IMR-90 (cell line): ENCODE results near the gene EHMT1. TPM values are rescaled to one million over a fixed set of nuclear protein-coding genes. Genes with fewer than 3 reads are reported as not detected.

ENCODE experiments used
- ATAC-seq: fragments of 200-7000 bp; cut with Tn5 transposase; 2 replicates; pipeline ENCODE4 v1.9.1; 2020; ENCODE audit warnings: low read depth, mild to moderate bottlenecking, moderate library complexity
- BruUV-seq: library from RNA; stranded (reverse); fragments of 400-500 nt; replicated peaks from 2 replicates; lab custom pipeline; 2021; lab: Mats Ljungman, UMichigan
- CTCF ChIA-PET: fragments of 300-600 bp; formaldehyde crosslinking; extraction: SDS; loops from one replicate; lab custom pipeline; 2021; ENCODE audit warnings: antibody characterized with exemption; lab: Yijun Ruan, JAX
- POLR2A ChIA-PET: fragments of 300-600 bp; sonication (Branson Sonifier 250); formaldehyde crosslinking; loops from one replicate; lab custom pipeline; 2022; ENCODE audit warnings: antibody characterized with exemption; ENCODE audit not compliant: unreplicated experiment; lab: Charles Lee
- DNase-seq: peaks from one replicate; pipeline ENCODE4 v3.0.0; 2013
- H2AFZ ChIP-seq: replicated peaks from 2 replicates; pipeline ENCODE3; 2013; ENCODE audit warnings: low read length, mild to moderate bottlenecking; ENCODE audit not compliant: poor library complexity
- H2AK5ac ChIP-seq: 2 replicates; pipeline ENCODE4 v1.6.1; 2013; ENCODE audit warnings: low read depth, low read length, inconsistent platforms
- H2AK9ac ChIP-seq: replicated peaks from 2 replicates; pipeline ENCODE3; 2013; ENCODE audit warnings: mild to moderate bottlenecking, low read depth, low read length, moderate library complexity; ENCODE audit not compliant: poor library complexity
- H2BK120ac ChIP-seq: 2 replicates; pipeline ENCODE4 v1.6.1; 2013; ENCODE audit warnings: low read depth, low read length, inconsistent platforms
- H2BK15ac ChIP-seq: 3 replicates; pipeline ENCODE4 v1.6.1; 2013; ENCODE audit warnings: low read depth, low read length, inconsistent platforms
- H2BK20ac ChIP-seq: 2 replicates; pipeline ENCODE4 v1.6.1; 2013; ENCODE audit warnings: low read depth, mild to moderate bottlenecking, inconsistent platforms, low read length, moderate library complexity
- H2BK5ac ChIP-seq: 2 replicates; pipeline ENCODE4 v1.6.1; 2013; ENCODE audit warnings: mild to moderate bottlenecking, low read depth, low read length, inconsistent platforms; ENCODE audit not compliant: poor library complexity, severe bottlenecking
- H3K14ac ChIP-seq: replicated peaks from 2 replicates; pipeline ENCODE4 v1.6.1; 2013; ENCODE audit warnings: low read depth, low read length, inconsistent platforms
- H3K18ac ChIP-seq: 2 replicates; pipeline ENCODE4 v1.6.1; 2013; ENCODE audit warnings: low read depth, low read length, control low read depth
- H3K23ac ChIP-seq: 2 replicates; pipeline ENCODE4 v1.6.1; 2013; ENCODE audit warnings: low read depth, low read length, inconsistent platforms
- H3K27ac ChIP-seq: 2 replicates; pipeline ENCODE4 v1.5.1; 2013; ENCODE audit warnings: mild to moderate bottlenecking, control low read depth, low read length; ENCODE audit not compliant: insufficient read depth
- H3K27me3 ChIP-seq: 2 replicates; pipeline ENCODE4 v1.6.1; 2013; ENCODE audit warnings: low read length; ENCODE audit not compliant: control insufficient read depth, insufficient read depth
- H3K36me3 ChIP-seq: 2 replicates; pipeline ENCODE4 v1.6.1; 2013; ENCODE audit warnings: low read length, mixed read lengths; ENCODE audit not compliant: control insufficient read depth, insufficient read depth
- H3K4ac ChIP-seq: 2 replicates; pipeline ENCODE4 v1.6.1; 2013; ENCODE audit warnings: low read depth, low read length, inconsistent platforms
- H3K4me1 ChIP-seq: 2 replicates; pipeline ENCODE4 v1.6.1; 2013; ENCODE audit warnings: low read length, mixed read lengths; ENCODE audit not compliant: control insufficient read depth, insufficient read depth
- H3K4me2 ChIP-seq: 2 replicates; pipeline ENCODE4 v1.6.1; 2013; ENCODE audit warnings: low read depth, mild to moderate bottlenecking, control low read depth, low read length, moderate library complexity
- H3K4me3 ChIP-seq: 2 replicates; pipeline ENCODE4 v1.5.1; 2013; ENCODE audit warnings: low read depth, mild to moderate bottlenecking, control low read depth, low read length, moderate library complexity; ENCODE audit not compliant: insufficient read depth
- H3K56ac ChIP-seq: 2 replicates; pipeline ENCODE4 v1.6.1; 2013; ENCODE audit warnings: low read length, inconsistent platforms; ENCODE audit not compliant: insufficient read depth; ENCODE audit errors: extremely low read depth
- H3K79me1 ChIP-seq, 2 experiments: 2 replicates each; pipeline ENCODE4 v1.6.1; 2013; ENCODE audit warnings: low read length in 2 of 2, inconsistent platforms in 1 of 2, low read depth in 1 of 2
- H3K9ac ChIP-seq: 2 replicates; pipeline ENCODE4 v1.6.1; 2013; ENCODE audit warnings: low read depth, low read length, control low read depth
- H3K9me1 ChIP-seq: 2 replicates; pipeline ENCODE4 v1.6.1; 2013; ENCODE audit warnings: low read length, inconsistent platforms; ENCODE audit not compliant: insufficient read depth
- H3K9me3 ChIP-seq: 2 replicates; pipeline ENCODE4 v1.6.1; 2013; ENCODE audit warnings: low read length; ENCODE audit not compliant: control insufficient read depth, insufficient read depth
- H4K20me1 ChIP-seq: 2 replicates; pipeline ENCODE4 v1.6.1; 2013; ENCODE audit warnings: low read length, inconsistent platforms; ENCODE audit not compliant: insufficient read depth
- H4K5ac ChIP-seq: 2 replicates; pipeline ENCODE4 v1.6.1; 2013; ENCODE audit warnings: mild to moderate bottlenecking, low read depth, low read length, control low read depth
- H4K8ac ChIP-seq, 2 experiments: 2 replicates each; pipeline ENCODE4 v1.6.1; 2013; ENCODE audit warnings: low read depth in 2 of 2, low read length in 2 of 2, control low read depth in 1 of 2, inconsistent platforms in 1 of 2
- H4K91ac ChIP-seq: 2 replicates; pipeline ENCODE4 v1.6.1; 2013; ENCODE audit warnings: low read depth, low read length, inconsistent platforms; ENCODE audit not compliant: insufficient read depth
- CTCF ChIP-seq: conservative IDR thresholded peaks from 2 replicates; pipeline ENCODE4 v1.5.1; 2012; ENCODE audit warnings: mild to moderate bottlenecking, low read depth, low read length, improper control_type of control experiment
- ELK1 ChIP-seq: fragments of 150-350 bp; IDR thresholded peaks from 2 replicates; pipeline ENCODE4 v1.6.1; 2016; ENCODE audit warnings: low read depth, mild to moderate bottlenecking, low read length, moderate library complexity, borderline replicate concordance
- MAFK ChIP-seq: IDR thresholded peaks from 2 replicates; pipeline ENCODE4 v1.6.1; 2012; ENCODE audit warnings: low read depth, low read length, improper control_type of control experiment
- RFX5 ChIP-seq: IDR thresholded peaks from 2 replicates; pipeline ENCODE4 v1.8.0; 2012; ENCODE audit warnings: low read depth, mild to moderate bottlenecking, low read length, moderate library complexity
- SMC3 ChIP-seq: fragments of 150-350 bp; IDR thresholded peaks from 2 replicates; pipeline ENCODE4 v1.6.1; 2016; ENCODE audit warnings: low read depth, mild to moderate bottlenecking, antibody characterized with exemption, low read length, moderate library complexity
- WGBS, 2 experiments: methylation state at CpG; one replicate each; pipeline versions ENCODE4 v1.1.5 to v1.1.7; 2013; ENCODE audit warnings: missing lambda C conversion rate in 2 of 2; ENCODE audit not compliant: insufficient read length in 1 of 2; ENCODE audit errors: extremely low coverage in 2 of 2; 5-methylcytosine and 5-hydroxymethylcytosine counted together
- dilution Hi-C: fragments of 300-500 bp; cut with HindIII; formaldehyde crosslinking; loops from one replicate; pipeline ENCODE4 v1.14.3; 2018; ENCODE audit warnings: low sequenced_read_pairs; ENCODE audit not compliant: unreplicated experiment
- in situ Hi-C: fragments of 300-500 bp; cut with MboI; formaldehyde crosslinking; loops from 3 replicates; pipeline ENCODE4 v1.14.3; 2019; ENCODE audit warnings: low sequenced_read_pairs, inconsistent platforms, mixed read lengths
- intact Hi-C: fragments of 100-400 bp; cut with micrococcal nuclease; formaldehyde crosslinking; loops from 2 replicates; pipeline ENCODE4 v1.10.0; 2022
- polyA plus RNA-seq, 3 experiments: library from polyadenylated mRNA; depleted of rRNA; stranded (reverse); fragments of >200 nt; gene quantifications; 2 replicates each; pipeline ENCODE4 v1.2.3, GENCODE V29; 2012; ENCODE audit warnings: low replicate concordance in 1 of 3
- total RNA-seq: library from RNA; depleted of rRNA; stranded (reverse); fragments of >200 nt; gene quantifications from 2 replicates; pipeline ENCODE4 v1.2.3, GENCODE V29; 2012

The EHMT1 gene
- total and polyA plus RNA-seq, 2 of the 4 experiments (the other 2 are of a cell fraction): 32.8 to 35.1 TPM

- Histone ChIP-seq H3K9me1 (peaks cover 7% of the 10 kb centered on the region), H3K27ac (no peak overlapping the region), H4K5ac (no peak overlapping the region), H3K9ac (no peak overlapping the region), H4K20me1 (peaks cover 5% of the 10 kb centered on the region; the same call in 1 of the 2 replicates), H3K23ac (no peak overlapping the region), H3K27me3 (no peaks in the 10 kb centered on the region), H4K8ac (no peak overlapping the region), H2BK120ac (no peak overlapping the region), H3K4me2 (no peak overlapping the region), H3K56ac (no peak overlapping the region), H2BK5ac (no peak overlapping the region), H4K91ac (no peak overlapping the region), H3K4ac (no peak overlapping the region), H3K4me1 (no peaks in the 10 kb centered on the region), H2BK20ac (no peak overlapping the region), H2AK5ac (no peak overlapping the region), H3K4me3 (no peak overlapping the region), H3K14ac (no peak overlapping the region), H2BK15ac (no peak overlapping the region), H3K36me3 (peaks cover 31% of the 10 kb centered on the region), H2AFZ (no peak overlapping the region), H3K9me3 (no peaks in the 10 kb centered on the region), H2AK9ac (no peak overlapping the region), H3K79me1 (peaks cover 13 to 14% of the 10 kb centered on the region in 2 experiments), H3K18ac (no peak overlapping the region)
- BruUV-seq: no TSS peak
- DNase-seq: no peak
- WGBS, 2 experiments: 97% methylated on average over 6 of the region's 22 CpGs; no CpG with 5 or more reads in 1 of the 2 experiments
- CTCF ChIA-PET: no interaction called here
- TF ChIP-seq CTCF: no peak
- no peak for TF ChIP-seq MAFK
- TF ChIP-seq SMC3: no peak
- TF ChIP-seq ELK1: no peak
- no peak for TF ChIP-seq RFX5
- intact Hi-C loops: no loop called here
- POLR2A ChIA-PET: no interaction called here
- ATAC-seq: no peak
- dilution Hi-C loops: no loop called here
- in situ Hi-C loops: no loop called here
Measured at GRCh38 chr9:137807721-137808703, 189.2 kb downstream of the EHMT1 start.
